ENCODE measurements around the gene USP17L18.
"Not testable (repeated sequence)": the region's sequence is repeated elsewhere in the genome, so short reads cannot be mapped to it uniquely, and the experiment has no call there.

USP17L18 gene, protein sequence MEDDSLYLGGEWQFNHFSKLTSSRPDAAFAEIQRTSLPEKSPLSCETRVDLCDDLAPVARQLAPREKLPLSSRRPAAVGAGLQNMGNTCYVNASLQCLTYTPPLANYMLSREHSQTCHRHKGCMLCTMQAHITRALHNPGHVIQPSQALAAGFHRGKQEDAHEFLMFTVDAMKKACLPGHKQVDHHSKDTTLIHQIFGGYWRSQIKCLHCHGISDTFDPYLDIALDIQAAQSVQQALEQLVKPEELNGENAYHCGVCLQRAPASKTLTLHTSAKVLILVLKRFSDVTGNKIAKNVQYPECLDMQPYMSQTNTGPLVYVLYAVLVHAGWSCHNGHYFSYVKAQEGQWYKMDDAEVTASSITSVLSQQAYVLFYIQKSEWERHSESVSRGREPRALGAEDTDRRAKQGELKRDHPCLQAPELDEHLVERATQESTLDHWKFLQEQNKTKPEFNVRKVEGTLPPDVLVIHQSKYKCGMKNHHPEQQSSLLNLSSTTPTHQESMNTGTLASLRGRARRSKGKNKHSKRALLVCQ

DNA sequence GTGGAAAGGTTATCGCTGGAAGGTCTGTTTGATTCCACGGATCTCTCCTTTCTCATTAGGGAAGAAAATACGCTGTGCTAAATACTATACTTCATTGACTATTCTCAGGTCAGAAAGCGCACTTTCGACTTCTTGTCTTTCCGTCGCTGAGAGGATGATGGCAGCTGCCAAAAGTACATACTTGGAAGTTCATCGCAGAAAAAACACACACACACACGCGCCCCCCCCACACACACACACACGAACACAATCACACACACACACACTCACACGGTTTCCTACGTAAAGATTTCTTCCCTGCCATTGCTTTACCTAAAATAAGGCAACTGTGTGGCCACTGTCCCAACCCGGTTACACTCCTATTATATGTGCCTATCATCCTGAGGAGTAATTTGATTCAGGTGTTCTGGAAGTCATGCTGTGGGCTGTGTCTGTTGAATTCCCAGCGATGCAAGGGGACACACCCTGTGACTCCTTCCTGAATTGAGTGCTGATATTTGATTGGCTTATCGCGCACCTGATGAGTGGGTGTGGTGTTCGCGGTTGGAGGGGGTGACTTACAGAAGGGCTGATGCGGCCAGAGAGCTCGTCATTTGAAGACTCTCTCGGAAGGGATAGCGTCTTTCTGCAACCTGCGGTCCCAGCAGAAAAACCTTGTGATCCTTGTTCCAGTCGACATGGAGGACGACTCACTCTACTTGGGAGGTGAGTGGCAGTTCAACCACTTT lies at the start of gene USP17L18:
TSS of gene USP17L18 (plus strand) at position 678 of the 728 bp plus-strand sequence. CDS start at position 678, 0 bp downstream.
- DNase-seq, result not testable (repeated sequence)

DNA sequence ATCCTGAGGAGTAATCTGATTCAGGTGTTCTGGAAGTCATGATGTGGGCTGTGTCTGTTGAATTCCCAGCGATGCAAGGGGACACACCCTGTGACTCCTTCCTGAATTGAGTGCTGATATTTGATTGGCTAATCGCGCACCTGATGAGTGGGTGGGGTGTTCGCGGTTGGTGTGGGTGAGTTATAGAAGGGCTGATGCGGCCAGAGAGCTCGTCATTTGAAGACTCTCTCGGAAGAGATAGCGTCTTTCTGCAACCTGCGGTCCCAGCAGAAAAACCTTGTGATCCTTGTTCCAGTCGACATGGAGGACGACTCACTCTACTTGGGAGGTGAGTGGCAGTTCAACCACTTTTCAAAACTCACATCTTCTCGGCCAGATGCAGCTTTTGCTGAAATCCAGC lies 38.1 kb upstream of the USP17L18 start, which contains the start of gene USP17L10:
TSS of gene USP17L10 (plus strand) at position 301 of the 400 bp plus-strand sequence. CDS start at position 301, 0 bp downstream.
- DNase-seq, result not testable (repeated sequence)

DNA sequence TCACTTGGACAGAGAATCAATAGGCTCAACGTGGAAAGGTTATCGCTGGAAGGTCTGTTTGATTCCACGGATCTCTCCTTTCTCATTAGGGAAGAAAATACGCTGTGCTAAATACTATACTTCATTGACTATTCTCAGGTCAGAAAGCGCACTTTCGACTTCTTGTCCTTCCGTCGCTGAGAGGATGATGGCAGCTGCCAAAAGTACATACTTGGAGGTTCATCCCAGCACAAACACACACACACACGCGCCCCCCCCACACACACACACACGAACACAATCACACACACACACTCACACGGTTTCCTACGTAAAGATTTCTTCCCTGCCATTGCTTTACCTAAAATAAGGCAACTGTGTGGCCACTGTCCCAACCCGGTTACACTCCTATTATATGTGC lies 33.7 kb upstream of the USP17L18 start:
- DNase-seq, result not testable (repeated sequence)

DNA sequence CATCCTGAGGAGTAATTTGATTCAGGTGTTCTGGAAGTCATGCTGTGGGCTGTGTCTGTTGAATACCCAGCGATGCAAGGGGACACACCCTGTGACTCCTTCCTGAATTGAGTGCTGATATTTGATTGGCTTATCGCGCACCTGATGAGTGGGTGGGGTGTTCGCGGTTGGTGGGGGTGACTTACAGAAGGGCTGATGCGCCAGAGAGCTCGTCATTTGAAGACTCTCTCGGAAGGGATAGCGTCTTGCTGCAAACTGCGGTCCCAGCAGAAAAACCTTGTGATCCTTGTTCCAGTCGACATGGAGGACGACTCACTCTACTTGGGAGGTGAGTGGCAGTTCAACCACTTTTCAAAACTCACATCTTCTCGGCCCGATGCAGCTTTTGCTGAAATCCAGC lies 33.3 kb upstream of the USP17L18 start, which contains the start of gene USP17L11:
TSS of gene USP17L11 (plus strand) at position 301 of the 400 bp plus-strand sequence. CDS start at position 301, 0 bp downstream.
- DNase-seq, result not testable (repeated sequence)

DNA sequence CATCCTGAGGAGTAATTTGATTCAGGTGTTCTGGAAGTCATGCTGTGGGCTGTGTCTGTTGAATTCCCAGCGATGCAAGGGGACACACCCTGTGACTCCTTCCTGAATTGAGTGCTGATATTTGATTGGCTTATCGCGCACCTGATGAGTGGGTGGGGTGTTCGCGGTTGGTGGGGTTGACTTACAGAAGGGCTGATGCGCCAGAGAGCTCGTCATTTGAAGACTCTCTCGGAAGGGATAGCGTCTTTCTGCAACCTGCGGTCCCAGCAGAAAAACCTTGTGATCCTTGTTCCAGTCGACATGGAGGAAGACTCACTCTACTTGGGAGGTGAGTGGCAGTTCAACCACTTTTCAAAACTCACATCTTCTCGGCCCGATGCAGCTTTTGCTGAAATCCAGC lies 28.6 kb upstream of the USP17L18 start, which contains the start of gene USP17L12:
TSS of gene USP17L12 (plus strand) at position 301 of the 400 bp plus-strand sequence. CDS start at position 301, 0 bp downstream.
- not testable (repeated sequence) for DNase-seq

DNA sequence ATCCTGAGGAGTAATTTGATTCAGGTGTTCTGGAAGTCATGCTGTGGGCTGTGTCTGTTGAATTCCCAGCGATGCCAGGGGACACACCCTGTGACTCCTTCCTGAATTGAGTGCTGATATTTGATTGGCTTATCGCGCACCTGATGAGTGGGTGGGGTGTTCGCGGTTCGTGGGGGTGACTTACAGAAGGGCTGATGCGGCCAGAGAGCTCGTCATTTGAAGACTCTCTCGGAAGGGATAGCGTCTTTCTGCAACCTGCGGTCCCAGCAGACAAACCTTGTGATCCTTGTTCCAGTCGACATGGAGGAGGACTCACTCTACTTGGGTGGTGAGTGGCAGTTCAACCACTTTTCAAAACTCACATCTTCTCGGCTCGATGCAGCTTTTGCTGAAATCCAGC lies 23.8 kb upstream of the USP17L18 start, which contains the start of gene USP17L13:
TSS of gene USP17L13 (plus strand) at position 301 of the 400 bp plus-strand sequence. CDS start at position 301, 0 bp downstream.
- DNase-seq, result not testable (repeated sequence)

DNA sequence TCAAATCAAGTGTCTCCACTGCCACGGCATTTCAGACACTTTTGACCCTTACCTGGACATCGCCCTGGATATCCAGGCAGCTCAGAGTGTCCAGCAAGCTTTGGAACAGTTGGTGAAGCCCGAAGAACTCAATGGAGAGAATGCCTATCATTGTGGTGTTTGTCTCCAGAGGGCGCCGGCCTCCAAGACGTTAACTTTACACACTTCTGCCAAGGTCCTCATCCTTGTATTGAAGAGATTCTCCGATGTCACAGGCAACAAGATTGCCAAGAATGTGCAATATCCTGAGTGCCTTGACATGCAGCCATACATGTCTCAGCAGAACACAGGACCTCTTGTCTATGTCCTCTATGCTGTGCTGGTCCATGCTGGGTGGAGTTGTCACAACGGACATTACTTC lies 18.2 kb upstream of the USP17L18 start:
- not testable (repeated sequence) for DNase-seq

DNA sequence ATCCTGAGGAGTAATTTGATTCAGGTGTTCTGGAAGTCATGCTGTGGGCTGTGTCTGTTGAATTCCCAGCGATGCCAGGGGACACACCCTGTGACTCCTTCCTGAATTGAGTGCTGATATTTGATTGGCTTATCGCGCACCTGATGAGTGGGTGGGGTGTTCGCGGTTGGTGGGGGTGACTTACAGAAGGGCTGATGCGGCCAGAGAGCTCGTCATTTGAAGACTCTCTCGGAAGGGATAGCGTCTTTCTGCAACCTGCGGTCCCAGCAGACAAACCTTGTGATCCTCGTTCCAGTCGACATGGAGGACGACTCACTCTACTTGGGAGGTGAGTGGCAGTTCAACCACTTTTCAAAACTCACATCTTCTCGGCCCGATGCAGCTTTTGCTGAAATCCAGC lies 14.3 kb upstream of the USP17L18 start, which contains the start of gene USP17L15:
TSS of gene USP17L15 (plus strand) at position 301 of the 400 bp plus-strand sequence. CDS start at position 301, 0 bp downstream.
- DNase-seq, result not testable (repeated sequence)

DNA sequence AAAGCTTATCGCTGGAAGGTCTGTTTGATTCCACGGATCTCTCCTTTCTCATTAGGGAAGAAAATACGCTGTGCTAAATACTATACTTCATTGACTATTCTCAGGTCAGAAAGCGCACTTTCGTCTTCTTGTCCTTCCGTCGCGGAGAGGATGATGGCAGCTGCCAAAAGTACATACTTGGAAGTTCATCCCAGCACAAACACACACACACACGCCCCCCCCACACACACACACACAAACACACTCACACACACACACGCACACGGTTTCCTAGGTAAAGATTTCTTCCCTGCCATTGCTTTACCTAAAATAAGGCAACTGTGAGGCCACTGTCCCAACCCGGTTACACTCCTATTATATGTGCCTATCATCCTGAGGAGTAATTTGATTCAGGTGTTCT lies 10.0 kb upstream of the USP17L18 start:
- DNase-seq, result not testable (repeated sequence)

DNA sequence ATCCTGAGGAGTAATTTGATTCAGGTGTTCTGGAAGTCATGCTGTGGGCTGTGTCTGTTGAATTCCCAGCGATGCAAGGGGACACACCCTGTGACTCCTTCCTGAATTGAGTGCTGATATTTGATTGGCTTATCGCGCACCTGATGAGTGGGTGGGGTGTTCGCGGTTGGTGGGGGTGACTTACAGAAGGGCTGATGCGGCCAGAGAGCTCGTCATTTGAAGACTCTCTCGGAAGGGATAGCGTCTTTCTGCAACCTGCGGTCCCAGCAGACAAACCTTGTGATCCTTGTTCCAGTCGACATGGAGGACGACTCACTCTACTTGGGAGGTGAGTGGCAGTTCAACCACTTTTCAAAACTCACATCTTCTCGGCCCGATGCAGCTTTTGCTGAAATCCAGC lies 4.9 kb upstream of the USP17L18 start, which contains the start of gene USP17L17:
TSS of gene USP17L17 (plus strand) at position 301 of the 400 bp plus-strand sequence. CDS start at position 301, 0 bp downstream.
- not testable (repeated sequence) for DNase-seq

DNA sequence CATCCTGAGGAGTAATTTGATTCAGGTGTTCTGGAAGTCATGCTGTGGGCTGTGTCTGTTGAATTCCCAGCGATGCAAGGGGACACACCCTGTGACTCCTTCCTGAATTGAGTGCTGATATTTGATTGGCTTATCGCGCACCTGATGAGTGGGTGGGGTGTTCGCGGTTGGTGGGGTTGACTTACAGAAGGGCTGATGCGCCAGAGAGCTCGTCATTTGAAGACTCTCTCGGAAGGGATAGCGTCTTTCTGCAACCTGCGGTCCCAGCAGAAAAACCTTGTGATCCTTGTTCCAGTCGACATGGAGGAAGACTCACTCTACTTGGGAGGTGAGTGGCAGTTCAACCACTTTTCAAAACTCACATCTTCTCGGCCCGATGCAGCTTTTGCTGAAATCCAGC lies 4.6 kb downstream of the USP17L18 start, which contains the start of gene USP17L19:
TSS of gene USP17L19 (plus strand) at position 301 of the 400 bp plus-strand sequence. CDS start at position 301, 0 bp downstream.
- not testable (repeated sequence) for DNase-seq

DNA sequence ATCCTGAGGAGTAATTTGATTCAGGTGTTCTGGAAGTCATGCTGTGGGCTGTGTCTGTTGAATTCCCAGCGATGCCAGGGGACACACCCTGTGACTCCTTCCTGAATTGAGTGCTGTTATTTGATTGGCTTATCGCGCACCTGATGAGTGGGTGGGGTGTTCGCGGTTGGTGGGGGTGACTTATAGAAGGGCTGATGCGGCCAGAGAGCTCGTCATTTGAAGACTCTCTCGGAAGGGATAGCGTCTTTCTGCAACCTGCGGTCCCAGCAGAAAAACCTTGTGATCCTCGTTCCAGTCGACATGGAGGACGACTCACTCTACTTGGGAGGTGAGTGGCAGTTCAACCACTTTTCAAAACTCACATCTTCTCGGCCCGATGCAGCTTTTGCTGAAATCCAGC lies 9.4 kb downstream of the USP17L18 start, which contains the start of gene USP17L20:
TSS of gene USP17L20 (plus strand) at position 301 of the 400 bp plus-strand sequence. CDS start at position 301, 0 bp downstream.
- DNase-seq, result not testable (repeated sequence)

DNA sequence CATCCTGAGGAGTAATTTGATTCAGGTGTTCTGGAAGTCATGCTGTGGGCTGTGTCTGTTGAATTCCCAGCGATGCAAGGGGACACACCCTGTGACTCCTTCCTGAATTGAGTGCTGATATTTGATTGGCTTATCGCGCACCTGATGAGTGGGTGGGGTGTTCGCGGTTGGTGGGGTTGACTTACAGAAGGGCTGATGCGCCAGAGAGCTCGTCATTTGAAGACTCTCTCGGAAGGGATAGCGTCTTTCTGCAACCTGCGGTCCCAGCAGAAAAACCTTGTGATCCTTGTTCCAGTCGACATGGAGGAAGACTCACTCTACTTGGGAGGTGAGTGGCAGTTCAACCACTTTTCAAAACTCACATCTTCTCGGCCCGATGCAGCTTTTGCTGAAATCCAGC lies 14.1 kb downstream of the USP17L18 start, which contains the start of gene USP17L21:
TSS of gene USP17L21 (plus strand) at position 301 of the 400 bp plus-strand sequence. CDS start at position 301, 0 bp downstream.
- DNase-seq, result not testable (repeated sequence)

DNA sequence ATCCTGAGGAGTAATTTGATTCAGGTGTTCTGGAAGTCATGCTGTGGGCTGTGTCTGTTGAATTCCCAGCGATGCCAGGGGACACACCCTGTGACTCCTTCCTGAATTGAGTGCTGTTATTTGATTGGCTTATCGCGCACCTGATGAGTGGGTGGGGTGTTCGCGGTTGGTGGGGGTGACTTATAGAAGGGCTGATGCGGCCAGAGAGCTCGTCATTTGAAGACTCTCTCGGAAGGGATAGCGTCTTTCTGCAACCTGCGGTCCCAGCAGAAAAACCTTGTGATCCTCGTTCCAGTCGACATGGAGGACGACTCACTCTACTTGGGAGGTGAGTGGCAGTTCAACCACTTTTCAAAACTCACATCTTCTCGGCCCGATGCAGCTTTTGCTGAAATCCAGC lies 18.9 kb downstream of the USP17L18 start, which contains the start of gene USP17L22:
TSS of gene USP17L22 (plus strand) at position 301 of the 400 bp plus-strand sequence. CDS start at position 301, 0 bp downstream.
- DNase-seq, result not testable (repeated sequence)

DNA sequence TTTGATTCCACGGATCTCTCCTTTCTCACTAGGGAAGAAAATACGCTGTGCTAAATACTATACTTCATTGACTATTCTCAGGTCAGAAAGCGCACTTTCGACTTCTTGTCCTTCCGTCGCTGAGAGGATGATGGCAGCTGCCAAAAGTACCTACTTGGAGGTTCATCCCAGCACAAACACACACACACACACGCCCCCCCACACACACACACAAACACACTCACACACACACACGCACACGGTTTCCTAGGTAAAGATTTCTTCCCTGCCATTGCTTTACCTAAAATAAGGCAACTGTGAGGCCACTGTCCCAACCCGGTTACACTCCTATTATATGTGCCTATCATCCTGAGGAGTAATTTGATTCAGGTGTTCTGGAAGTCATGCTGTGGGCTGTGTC lies 23.3 kb downstream of the USP17L18 start:
- not testable (repeated sequence) for DNase-seq
